ENCODE results near the gene CHD5.
A peak's percentile ranks its signal among the peaks of the same experiment; 100 is the strongest.

Gene CHD5

GRCh38 chr1:6130596-6130995 is 49.5 kb downstream of the CHD5 start:
- Mint-ChIP-seq H3K9me3 (peaks cover 10 to 12% of the 10 kb centered on the region in 2 donors), H3K4me3 (no peak overlapping the region), H3K36me3 (peaks cover 4% of the 10 kb centered on the region in 2 donors), H3K27ac (peak overlapping the region; percentile 21), H3K27me3 (peaks cover 12 to 19% of the 10 kb centered on the region in 2 donors), H3K4me1 (peaks cover 5 to 10% of the 10 kb centered on the region in 2 donors)
- ATAC-seq (replicated peaks) (no peak), DNase-seq (no peak)

- no peak overlapping the region for H3K4me3 Mint-ChIP-seq
- peaks cover 4% of the 10 kb centered on the region in 2 donors for H3K36me3 Mint-ChIP-seq
- peaks cover 10 to 12% of the 10 kb centered on the region in 2 donors for H3K9me3 Mint-ChIP-seq
- H3K27ac Mint-ChIP-seq = no peak overlapping the region
- DNase-seq (no peak), ATAC-seq (replicated peaks) (no peak)
- H3K27me3 Mint-ChIP-seq = peaks cover 16 to 22% of the 10 kb centered on the region in 2 donors
- H3K4me1 Mint-ChIP-seq = peaks cover 5 to 10% of the 10 kb centered on the region in 2 donors
Observed at GRCh38 chr1:6130036-6130435, 50.1 kb downstream of the CHD5 start.

- Mint-ChIP-seq H3K36me3 (peaks cover 4% of the 10 kb centered on the region in 2 donors), H3K9me3 (peaks cover 10 to 12% of the 10 kb centered on the region in 2 donors), H3K27ac (no peak overlapping the region), H3K27me3 (peaks cover 22 to 26% of the 10 kb centered on the region in 2 donors), H3K4me1 (peaks cover 5 to 10% of the 10 kb centered on the region in 2 donors), H3K4me3 (no peak overlapping the region)
- no peak for DNase-seq
- no peak for ATAC-seq (replicated peaks)
Observed at GRCh38 chr1:6129313-6129712, 50.8 kb downstream of the CHD5 start.

- Mint-ChIP-seq H3K9me3 (peaks cover 10 to 12% of the 10 kb centered on the region in 2 donors), H3K4me1 (peaks cover 5 to 10% of the 10 kb centered on the region in 2 donors), H3K4me3 (no peak overlapping the region), H3K36me3 (peaks cover 4% of the 10 kb centered on the region in 2 donors), H3K27ac (no peak overlapping the region), H3K27me3 (peaks cover 23 to 26% of the 10 kb centered on the region in 2 donors)
- ATAC-seq (replicated peaks) = no peak
- no peak for DNase-seq
Observed at GRCh38 chr1:6128276-6129081, 51.6 kb downstream of the CHD5 start.

GRCh38 chr1:6127587-6128163 is 52.4 kb downstream of the CHD5 start:
- H3K4me3 Mint-ChIP-seq = no peak overlapping the region
- peaks cover 23 to 26% of the 10 kb centered on the region in 2 donors for H3K27me3 Mint-ChIP-seq
- H3K4me1 Mint-ChIP-seq = peaks cover 5 to 10% of the 10 kb centered on the region in 2 donors
- DNase-seq = peak; percentile 35
- no peak overlapping the region for H3K27ac Mint-ChIP-seq
- ATAC-seq (replicated peaks) = peak; percentile 85 to 87
- peaks cover 4% of the 10 kb centered on the region in 2 donors for H3K36me3 Mint-ChIP-seq
- peaks cover 9% of the 10 kb centered on the region in 2 donors for H3K9me3 Mint-ChIP-seq

GRCh38 chr1:6126521-6127067 is 53.5 kb downstream of the CHD5 start:
- Mint-ChIP-seq H3K36me3 (no peaks in the 10 kb centered on the region), H3K4me3 (no peak overlapping the region), H3K27me3 (peaks cover 24 to 26% of the 10 kb centered on the region in 2 donors), H3K27ac (no peak overlapping the region), H3K9me3 (no peaks in the 10 kb centered on the region), H3K4me1 (peaks cover 5 to 10% of the 10 kb centered on the region in 2 donors)
- ATAC-seq (replicated peaks) = no peak
- DNase-seq = no peak

- no peaks in the 10 kb centered on the region for H3K36me3 Mint-ChIP-seq
- H3K4me3 Mint-ChIP-seq = no peak overlapping the region
- H3K9me3 Mint-ChIP-seq = no peaks in the 10 kb centered on the region
- peaks cover 5 to 10% of the 10 kb centered on the region in 2 donors for H3K4me1 Mint-ChIP-seq
- ATAC-seq (replicated peaks) = no peak
- peaks cover 26 to 28% of the 10 kb centered on the region in 2 donors for H3K27me3 Mint-ChIP-seq
- DNase-seq = no peak
- H3K27ac Mint-ChIP-seq = peak overlapping the region; percentile 83
Observed at GRCh38 chr1:6126028-6126427, 54.1 kb downstream of the CHD5 start.

GRCh38 chr1:6125366-6125765 is 54.8 kb downstream of the CHD5 start:
- Mint-ChIP-seq H3K4me3 (no peak overlapping the region), H3K9me3 (no peaks in the 10 kb centered on the region), H3K36me3 (no peaks in the 10 kb centered on the region), H3K27me3 (peaks cover 26 to 28% of the 10 kb centered on the region in 2 donors), H3K4me1 (peaks cover 5 to 10% of the 10 kb centered on the region in 2 donors), H3K27ac (peak overlapping the region; percentile 83)
- DNase-seq (no peak), ATAC-seq (replicated peaks) (no peak)

- Mint-ChIP-seq H3K4me3 (no peak overlapping the region), H3K36me3 (no peaks in the 10 kb centered on the region), H3K27ac (no peak overlapping the region), H3K9me3 (no peaks in the 10 kb centered on the region), H3K27me3 (peaks cover 26 to 28% of the 10 kb centered on the region in 2 donors), H3K4me1 (peaks cover 5 to 10% of the 10 kb centered on the region in 2 donors)
- ATAC-seq (replicated peaks) = no peak
- DNase-seq = no peak
Observed at GRCh38 chr1:6124746-6125365, 55.3 kb downstream of the CHD5 start.

- Mint-ChIP-seq H3K36me3 (no peaks in the 10 kb centered on the region), H3K27ac (no peak overlapping the region), H3K4me1 (peaks cover 5 to 10% of the 10 kb centered on the region in 2 donors), H3K9me3 (no peaks in the 10 kb centered on the region), H3K27me3 (peaks cover 26 to 28% of the 10 kb centered on the region in 2 donors), H3K4me3 (no peak overlapping the region)
- ATAC-seq (replicated peaks) (no peak), DNase-seq (no peak)
Observed at GRCh38 chr1:6124341-6124740, 55.8 kb downstream of the CHD5 start.

- Mint-ChIP-seq H3K27ac (no peak overlapping the region), H3K4me1 (peaks cover 5 to 10% of the 10 kb centered on the region in 2 donors), H3K9me3 (no peaks in the 10 kb centered on the region), H3K4me3 (no peak overlapping the region), H3K27me3 (peaks cover 26 to 28% of the 10 kb centered on the region in 2 donors), H3K36me3 (no peaks in the 10 kb centered on the region)
- ATAC-seq (replicated peaks) (no peak), DNase-seq (no peak)
Observed at GRCh38 chr1:6123816-6124215, 56.3 kb downstream of the CHD5 start.

- no peak overlapping the region for H3K4me3 Mint-ChIP-seq
- ATAC-seq (replicated peaks) (no peak), DNase-seq (no peak)
- peaks cover 5 to 10% of the 10 kb centered on the region in 2 donors for H3K4me1 Mint-ChIP-seq
- peaks cover 26 to 28% of the 10 kb centered on the region in 2 donors for H3K27me3 Mint-ChIP-seq
- no peaks in the 10 kb centered on the region for H3K9me3 Mint-ChIP-seq
- H3K27ac Mint-ChIP-seq = no peak overlapping the region
- no peaks in the 10 kb centered on the region for H3K36me3 Mint-ChIP-seq
Observed at GRCh38 chr1:6123083-6123482, 57.0 kb downstream of the CHD5 start.

GRCh38 chr1:6121651-6122370 is 58.3 kb downstream of the CHD5 start:
- Mint-ChIP-seq H3K27ac (no peak overlapping the region), H3K36me3 (peaks cover 0 to 3% of the 10 kb centered on the region in 2 donors), H3K27me3 (peaks cover 21 to 24% of the 10 kb centered on the region in 2 donors), H3K4me3 (no peak overlapping the region), H3K4me1 (peaks cover 3% of the 10 kb centered on the region in 2 donors), H3K9me3 (peaks cover 3 to 8% of the 10 kb centered on the region in 2 donors)
- ATAC-seq (replicated peaks) = no peak
- no peak for DNase-seq

- ATAC-seq (replicated peaks) (no peak), DNase-seq (no peak)
- Mint-ChIP-seq H3K9me3 (peaks cover 6 to 11% of the 10 kb centered on the region in 2 donors), H3K27ac (no peak overlapping the region), H3K27me3 (peaks cover 16 to 19% of the 10 kb centered on the region in 2 donors), H3K36me3 (peaks cover 0 to 3% of the 10 kb centered on the region in 2 donors), H3K4me3 (no peak overlapping the region), H3K4me1 (no peaks in the 10 kb centered on the region)
Observed at GRCh38 chr1:6121021-6121421, 59.1 kb downstream of the CHD5 start.

Measured in stimulated activated naive B cell treated with anti-CD40 and anti-IgM and Interleukin-4, amounts not matched to agents 10 μg/mL and 1 μg/mL and 100 μg/mL, for 72 hours (primary cell).